HepG2 (cell line): Measurements from ENCODE around the gene TOMM22. TPM values are rescaled to one million over a fixed set of nuclear protein-coding genes. Genes with fewer than 3 reads are reported as not detected.

Experiments used
- ATF3 ChIP-seq: sonication (generic); formaldehyde crosslinking; IDR thresholded peaks from 2 replicates; pipeline ENCODE4 v1.4.0; 2020; ENCODE audit warnings: missing genetic modification reagents
- ATRX ChIP-seq: sonication (generic); formaldehyde crosslinking; IDR thresholded peaks from 2 replicates; pipeline ENCODE4 v1.4.0; 2020; ENCODE audit warnings: missing genetic modification reagents, borderline replicate concordance
- E2F2 ChIP-seq: sonication (generic); formaldehyde crosslinking; IDR thresholded peaks from 2 replicates; pipeline ENCODE4 v1.4.0; 2020; ENCODE audit warnings: missing genetic modification reagents, borderline replicate concordance
- FOXK1 ChIP-seq: sonication (generic); formaldehyde crosslinking; IDR thresholded peaks from 2 replicates; pipeline ENCODE4 v1.4.0; 2020; ENCODE audit warnings: low read depth, missing genetic modification reagents, borderline replicate concordance
- HNRNPK ChIP-seq: fragments of 200-400 bp; formaldehyde crosslinking; IDR thresholded peaks from 2 replicates; pipeline ENCODE4 v1.6.1; 2018; ENCODE audit warnings: low read length, low read depth, moderate library complexity, mild to moderate bottlenecking; ENCODE audit not compliant: poor library complexity, severe bottlenecking
- JARID2 ChIP-seq: sonication (generic); formaldehyde crosslinking; IDR thresholded peaks from 2 replicates; pipeline ENCODE4 v1.8.1; 2023; ENCODE audit warnings: missing genetic modification reagents, inconsistent platforms; ENCODE audit not compliant: insufficient replicate concordance
- MAFG ChIP-seq: sonication (generic); formaldehyde crosslinking; IDR thresholded peaks from 2 replicates; pipeline ENCODE4 v1.5.1; 2020; ENCODE audit warnings: mild to moderate bottlenecking, missing genetic modification reagents
- MAX ChIP-seq: IDR thresholded peaks from 2 replicates; pipeline ENCODE4 v1.6.1; 2012; ENCODE audit warnings: inconsistent platforms
- NFIC ChIP-seq: IDR thresholded peaks from 2 replicates; pipeline ENCODE4 v1.6.1; 2012; ENCODE audit warnings: mild to moderate bottlenecking, low read length, inconsistent platforms
- NONO ChIP-seq, 2 experiments: fragments of 450-650 bp in 1 of 2; sonication (generic) in 1 of 2; formaldehyde crosslinking in 1 of 2; IDR thresholded peaks in 1 of 2; conservative IDR thresholded peaks in 1 of 2; 2 replicates each; pipeline versions ENCODE4 v1.6.1 to v1.8.0; 2017 to 2022; ENCODE audit warnings: mild to moderate bottlenecking in 1 of 2, missing genetic modification reagents in 1 of 2, moderate library complexity in 1 of 2
- NR0B2 ChIP-seq: sonication (generic); formaldehyde crosslinking; IDR thresholded peaks from 2 replicates; pipeline ENCODE4 v1.4.0; 2020; ENCODE audit warnings: mild to moderate bottlenecking, missing genetic modification reagents
- NR2F6 ChIP-seq, 2 experiments: IDR thresholded peaks; 2 replicates each; pipeline ENCODE4 v1.6.1; 2016; ENCODE audit warnings: antibody characterized with exemption in 1 of 2, mild to moderate bottlenecking in 1 of 2
- PCBP2 ChIP-seq: fragments of 200-400 bp; formaldehyde crosslinking; optimal IDR thresholded peaks from 2 replicates; pipeline ENCODE3; 2018; ENCODE audit warnings: low read length, low read depth; ENCODE audit not compliant: poor library complexity, severe bottlenecking
- POGK ChIP-seq: sonication (generic); formaldehyde crosslinking; conservative IDR thresholded peaks from 2 replicates; pipeline ENCODE4 v1.8.0; 2022; ENCODE audit warnings: mild to moderate bottlenecking, moderate library complexity, missing genetic modification reagents
- RCOR2 ChIP-seq: IDR thresholded peaks from 2 replicates; pipeline ENCODE4 v1.6.1; 2016; ENCODE audit warnings: missing biosample characterization, missing genetic modification reagents
- TBL1XR1 ChIP-seq: fragments of 150-350 bp; IDR thresholded peaks from 2 replicates; pipeline ENCODE4 v1.6.1; 2014; ENCODE audit warnings: borderline replicate concordance, low read length; ENCODE audit not compliant: partially characterized antibody
- YEATS2 ChIP-seq: sonication (generic); formaldehyde crosslinking; IDR thresholded peaks from 2 replicates; pipeline ENCODE4 v1.4.0; 2020; ENCODE audit warnings: missing genetic modification reagents, borderline replicate concordance
- ZNF567 ChIP-seq: sonication (generic); formaldehyde crosslinking; IDR thresholded peaks from 2 replicates; pipeline ENCODE4 v1.8.1; 2023; ENCODE audit warnings: mild to moderate bottlenecking, missing genetic modification reagents, borderline replicate concordance
- ZNF652 ChIP-seq: IDR thresholded peaks from 2 replicates; pipeline ENCODE4 v1.6.1; 2016; ENCODE audit warnings: low read depth, borderline replicate concordance
- ZNF660 ChIP-seq: sonication (generic); formaldehyde crosslinking; IDR thresholded peaks from 2 replicates; pipeline ENCODE4 v1.5.1; 2020; ENCODE audit warnings: mild to moderate bottlenecking, low read depth, missing genetic modification reagents, borderline replicate concordance
- ZNF713 ChIP-seq: sonication (generic); formaldehyde crosslinking; IDR thresholded peaks from 2 replicates; pipeline ENCODE4 v1.4.0; 2020; ENCODE audit warnings: mild to moderate bottlenecking, missing genetic modification reagents
- ZNF749 ChIP-seq: sonication (generic); formaldehyde crosslinking; IDR thresholded peaks from 2 replicates; pipeline ENCODE4 v1.8.0; 2022; ENCODE audit warnings: mild to moderate bottlenecking, missing genetic modification reagents, moderate library complexity, borderline replicate concordance
- ZNF782 ChIP-seq: sonication (generic); formaldehyde crosslinking; IDR thresholded peaks from 2 replicates; pipeline ENCODE4 v1.4.0; 2020; ENCODE audit warnings: missing genetic modification reagents, mild to moderate bottlenecking, borderline replicate concordance
- ZSCAN31 ChIP-seq: sonication (generic); formaldehyde crosslinking; IDR thresholded peaks from 2 replicates; pipeline ENCODE4 v1.5.0; 2020; ENCODE audit warnings: low read depth, mild to moderate bottlenecking, missing genetic modification reagents
- polyA plus RNA-seq, 8 experiments: library from polyadenylated mRNA; depleted of rRNA in 3 of 8; stranded (reverse) in 7 of 8; unstranded in 1 of 8; fragments of >200 nt; fragmentation: Illumina TruSeq in 4 of 8; extraction: Trizol in 4 of 8; gene quantifications; 2 replicates each; pipeline versions ENCODE4 v1.2.1 to v1.2.3, GENCODE V29; 2011 to 2016; ENCODE audit warnings: low read depth in 4 of 8, missing spikeins in 1 of 8, mixed read lengths in 1 of 8; ENCODE audit not compliant: insufficient read depth in 1 of 8
- total RNA-seq, 5 experiments: library from RNA; depleted of rRNA; stranded (reverse); fragments of >200 nt; fragmentation: Illumina TruSeq; extraction: Trizol; gene quantifications; 2 replicates each; pipeline ENCODE4 v1.2.3, GENCODE V29; 2016; ENCODE audit warnings: low read depth in 1 of 5

Gene TOMM22
- total and polyA plus RNA-seq, 2 of the 13 experiments (the other 11 are each of a cell fraction or from before 2014, with no cell fraction given): 46.9 to 118 TPM

- TF ChIP-seq ZSCAN31 (CRISPR knock-in tag) (no peak), ATF3 (CRISPR knock-in tag) (no peak), JARID2 (CRISPR knock-in tag) (peak; percentile 25), NONO (IDR thresholded peaks at IDR 0.05) (no peak), NONO (CRISPR knock-in tag; conservative IDR thresholded peaks at IDR 0.05) (peak; percentile 56), NR2F6 (IDR thresholded peaks at IDR 0.05) (no peak), NR2F6 (CRISPR knock-in tag; IDR thresholded peaks at IDR 0.05) (0 out of 2 replicates have a peak, but pooled peaks have one; percentile 22), ZNF749 (CRISPR knock-in tag) (no peak), FOXK1 (CRISPR knock-in tag) (0 out of 2 replicates have a peak, but pooled peaks have one; percentile 28), NR0B2 (CRISPR knock-in tag) (no peak), YEATS2 (CRISPR knock-in tag) (peak; percentile 59; the same call in 1 of the 2 replicates), ZNF713 (no peak), RCOR2 (CRISPR knock-in tag) (no peak), TBL1XR1 (no peak), ZNF660 (CRISPR knock-in tag) (no peak), ZNF652 (no peak), E2F2 (no peak), ZNF567 (CRISPR knock-in tag) (no peak), ATRX (CRISPR knock-in tag) (no peak), MAX (no peak), PCBP2 (no peak), POGK (CRISPR knock-in tag) (no peak; the same call in 1 of the 2 replicates), ZNF782 (CRISPR knock-in tag) (no peak), MAFG (CRISPR knock-in tag) (no peak), NFIC (no peak), HNRNPK (no peak)
These were observed 25.3 kb upstream of the TOMM22 start, which contains the start of the genes CBY1 and FAM227A (continued) for GRCh38 chr22:38656256-38657044.
